Measurements from ENCODE around the gene SMARCAD1.

DNA sequence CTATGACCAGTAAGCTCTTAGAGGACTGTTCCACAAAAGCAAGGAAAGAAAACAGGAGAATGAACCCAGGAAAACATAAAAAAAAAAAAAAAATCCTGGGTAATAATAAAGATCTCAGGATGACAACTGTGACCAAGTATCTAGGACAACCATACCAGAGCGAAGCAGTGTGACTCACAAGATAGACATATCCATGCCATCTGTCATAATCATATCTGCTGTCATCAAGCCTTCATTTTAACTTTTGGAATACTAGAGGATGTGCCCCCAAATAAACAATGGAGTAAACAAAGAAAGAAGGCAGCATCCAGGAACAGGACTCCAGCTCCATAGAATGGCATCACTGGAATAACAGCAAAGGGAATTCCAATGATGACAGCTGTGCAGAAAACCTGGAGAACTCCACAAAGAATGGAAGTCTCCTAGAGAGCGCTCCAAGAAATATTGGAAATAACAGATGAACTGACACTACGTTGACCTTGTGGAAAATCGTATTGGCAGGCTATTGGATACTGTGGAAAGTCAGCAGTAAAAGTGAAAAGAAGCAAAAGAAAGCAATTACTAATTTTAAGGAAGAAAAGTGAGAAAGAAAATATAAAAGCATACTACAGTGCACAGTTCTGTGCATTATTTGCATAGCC is 99.7 kb downstream of the SMARCAD1 start:
- no peak for TF ChIP-seq CTCF (IDR thresholded peaks at IDR 0.05)
- no peak for TF ChIP-seq POLR2AphosphoS5 (IDR thresholded peaks at IDR 0.05)
- no peak for TF ChIP-seq POLR2A (IDR thresholded peaks at IDR 0.05)

Data from stomach (tissue), 4 donors.